ENCODE measurements around the gene LAPTM5. TPM values are rescaled to one million over a fixed set of nuclear protein-coding genes. Genes with fewer than 3 reads are reported as not detected.

The LAPTM5 gene
- total and polyA plus RNA-seq, 2 of the 8 experiments (the other 6 are each of a cell fraction or from before 2014, with no cell fraction given) = 0.37 to 1.4 TPM

- TF ChIP-seq SAP30 (IDR thresholded peaks at IDR 0.05; ENCODE audit: insufficient read depth, insufficient replicate concordance, low read length) (no peak), JUND (IDR thresholded peaks at IDR 0.05; ENCODE audit: low read length) (no peak), PHF8 (conservative IDR thresholded peaks at IDR 0.05; ENCODE audit: low read depth, low read length) (no peak)
These were observed 62.1 kb downstream of the LAPTM5 start (continued) for GRCh38 chr1:30695439-30695841.
